IgD-negative memory B cell (primary cell): ENCODE results near the gene ASXL1. TPM values are rescaled to one million over a fixed set of nuclear protein-coding genes. Genes with fewer than 3 reads are reported as not detected.
"Not testable (repeated sequence)": the region's sequence is repeated elsewhere in the genome, so short reads cannot be mapped to it uniquely, and the experiment has no call there.

Experiments
- H3K27ac Mint-ChIP-seq, 3 donors: one replicate each; pipeline ENCODE4 v1.8.0; 2020 to 2022; ENCODE audit warnings: mild to moderate bottlenecking in 3 of 3, mixed read lengths in 3 of 3, moderate library complexity in 1 of 3
- H3K27me3 Mint-ChIP-seq: one replicate; pipeline ENCODE4 v1.8.0; 2021; ENCODE audit warnings: mixed read lengths
- H3K36me3 Mint-ChIP-seq: one replicate; pipeline ENCODE4 v1.8.0; 2020; ENCODE audit warnings: mild to moderate bottlenecking, mixed read lengths
- H3K4me1 Mint-ChIP-seq, 3 donors: one replicate each; pipeline ENCODE4 v1.8.0; 2020 to 2022; ENCODE audit warnings: mixed read lengths in 3 of 3, mild to moderate bottlenecking in 1 of 3
- H3K4me3 Mint-ChIP-seq, 4 donors: one replicate each; pipeline ENCODE4 v1.8.0; 2020 to 2022; ENCODE audit warnings: mild to moderate bottlenecking in 4 of 4, mixed read lengths in 4 of 4, moderate library complexity in 3 of 4
- H3K9me3 Mint-ChIP-seq, 3 donors: one replicate each; pipeline ENCODE4 v1.8.0; 2020 to 2021; ENCODE audit warnings: mixed read lengths in 3 of 3, mild to moderate bottlenecking in 1 of 3
- polyA plus RNA-seq: library from polyadenylated mRNA; unstranded; fragments of 300-500 nt; fragmentation: Illumina TruSeq; gene quantifications from one replicate; pipeline ENCODE4 v1.2.3, GENCODE V29; 2021

The ASXL1 gene
- polyA plus RNA-seq, 1 donor from 2014 or later = 24.5 TPM

- H3K36me3 Mint-ChIP-seq = no peaks in the 10 kb centered on the region
- H3K4me3 Mint-ChIP-seq = peak overlapping the region; percentile 8 to 95 (median 91)
- peaks cover 66 to 80% (median 79%) of the 10 kb centered on the region in 3 donors for H3K4me1 Mint-ChIP-seq
- peak overlapping the region; percentile 69 to 94 (median 89) for H3K27ac Mint-ChIP-seq
- H3K9me3 Mint-ChIP-seq = no peaks in the 10 kb centered on the region
- H3K27me3 Mint-ChIP-seq = no peaks in the 10 kb centered on the region
These were observed 5.4 kb downstream of the ASXL1 start for GRCh38 chr20:32363492-32363891.

- Mint-ChIP-seq H3K4me1 (peaks cover 67 to 85% (median 81%) of the 10 kb centered on the region in 3 donors), H3K9me3 (no peaks in the 10 kb centered on the region), H3K27me3 (no peaks in the 10 kb centered on the region), H3K4me3 (peak overlapping the region; percentile 3 to 75 (median 4)), H3K27ac (peak overlapping the region; percentile 33 to 68 (median 63)), H3K36me3 (no peaks in the 10 kb centered on the region)
These were observed 6.5 kb downstream of the ASXL1 start for GRCh38 chr20:32364554-32365208.

GRCh38 chr20:32365564-32365963, 7.4 kb downstream of the ASXL1 start:
- no peaks in the 10 kb centered on the region for H3K36me3 Mint-ChIP-seq
- H3K9me3 Mint-ChIP-seq = no peaks in the 10 kb centered on the region

GRCh38 chr20:32366380-32366779, 8.2 kb downstream of the ASXL1 start:
- H3K4me3 Mint-ChIP-seq = peak overlapping the region in 3 of 4 donors; percentile 1 to 41 (median 30)
- H3K27ac Mint-ChIP-seq = peak overlapping the region; percentile 18 to 68 (median 33)
- H3K27me3 Mint-ChIP-seq = no peaks in the 10 kb centered on the region
- peaks cover 56 to 71% (median 67%) of the 10 kb centered on the region in 3 donors for H3K4me1 Mint-ChIP-seq
- H3K36me3 Mint-ChIP-seq = no peaks in the 10 kb centered on the region
- H3K9me3 Mint-ChIP-seq = no peaks in the 10 kb centered on the region

More at GRCh38 chr20:32365564-32365963, 7.4 kb downstream of the ASXL1 start:
- Mint-ChIP-seq H3K27ac (peak overlapping the region; percentile 0 to 68 (median 33)), H3K4me3 (peak overlapping the region in 2 of 4 donors; percentile 6 to 75), H3K4me1 (peaks cover 58 to 76% (median 72%) of the 10 kb centered on the region in 3 donors), H3K27me3 (no peaks in the 10 kb centered on the region)

GRCh38 chr20:32368323-32368722, 10.2 kb downstream of the ASXL1 start:
- peak overlapping the region in 2 of 3 donors; percentile 72 to 75 for H3K27ac Mint-ChIP-seq

GRCh38 chr20:32368925-32369324, 10.8 kb downstream of the ASXL1 start:
- H3K36me3 Mint-ChIP-seq = no peaks in the 10 kb centered on the region
- no peaks in the 10 kb centered on the region for H3K9me3 Mint-ChIP-seq
- H3K4me3 Mint-ChIP-seq = peak overlapping the region in 3 of 4 donors; percentile 3 to 74 (median 31)
- H3K27me3 Mint-ChIP-seq = no peaks in the 10 kb centered on the region
- H3K4me1 Mint-ChIP-seq = peaks cover 42 to 53% (median 45%) of the 10 kb centered on the region in 3 donors
- peak overlapping the region; percentile 27 to 88 (median 72) for H3K27ac Mint-ChIP-seq

More at GRCh38 chr20:32368323-32368722, 10.2 kb downstream of the ASXL1 start:
- peak overlapping the region in 1 of 4 donors; percentile 83 for H3K4me3 Mint-ChIP-seq
- H3K9me3 Mint-ChIP-seq = no peaks in the 10 kb centered on the region
- peaks cover 47 to 59% (median 51%) of the 10 kb centered on the region in 3 donors for H3K4me1 Mint-ChIP-seq
- H3K27me3 Mint-ChIP-seq = no peaks in the 10 kb centered on the region
- H3K36me3 Mint-ChIP-seq = no peaks in the 10 kb centered on the region

GRCh38 chr20:32370897-32371296, 12.8 kb downstream of the ASXL1 start:
- peaks cover under 1% of the 10 kb centered on the region for H3K36me3 Mint-ChIP-seq
- no peak overlapping the region for H3K27ac Mint-ChIP-seq
- no peak overlapping the region for H3K4me3 Mint-ChIP-seq
- no peaks in the 10 kb centered on the region for H3K9me3 Mint-ChIP-seq
- H3K27me3 Mint-ChIP-seq = no peaks in the 10 kb centered on the region
- peaks cover 27 to 38% (median 29%) of the 10 kb centered on the region in 3 donors for H3K4me1 Mint-ChIP-seq

- peak overlapping the region in 1 of 3 donors; percentile 22 for H3K27ac Mint-ChIP-seq
- no peaks in the 10 kb centered on the region for H3K9me3 Mint-ChIP-seq
- no peaks in the 10 kb centered on the region for H3K27me3 Mint-ChIP-seq
- H3K4me1 Mint-ChIP-seq = peaks cover 0 to 3% (median 0%) of the 10 kb centered on the region in 3 donors
- H3K36me3 Mint-ChIP-seq = peaks cover 1% of the 10 kb centered on the region
- H3K4me3 Mint-ChIP-seq = no peak overlapping the region
These were observed 20.3 kb downstream of the ASXL1 start for GRCh38 chr20:32378461-32378860.

GRCh38 chr20:32380037-32380436, 21.9 kb downstream of the ASXL1 start:
- not testable (repeated sequence) for H3K9me3 Mint-ChIP-seq, H3K4me3 Mint-ChIP-seq, H3K27me3 Mint-ChIP-seq, H3K36me3 Mint-ChIP-seq
- peak overlapping the region in 1 of 3 donors; percentile 45 for H3K27ac Mint-ChIP-seq
- H3K4me1 Mint-ChIP-seq = peaks cover 7 to 13% (median 8%) of the 10 kb centered on the region in 3 donors

- H3K9me3 Mint-ChIP-seq = no peaks in the 10 kb centered on the region
- peaks cover 1% of the 10 kb centered on the region for H3K36me3 Mint-ChIP-seq
- H3K27ac Mint-ChIP-seq = peak overlapping the region in 1 of 3 donors; percentile 45
- H3K4me1 Mint-ChIP-seq = peaks cover 11 to 18% (median 13%) of the 10 kb centered on the region in 3 donors
- no peaks in the 10 kb centered on the region for H3K27me3 Mint-ChIP-seq
- H3K4me3 Mint-ChIP-seq = no peak overlapping the region
These were observed 22.6 kb downstream of the ASXL1 start for GRCh38 chr20:32380745-32381144.

- Mint-ChIP-seq H3K27ac (no peak overlapping the region), H3K9me3 (no peaks in the 10 kb centered on the region), H3K4me3 (no peak overlapping the region), H3K4me1 (peaks cover 15 to 26% (median 24%) of the 10 kb centered on the region in 3 donors), H3K27me3 (no peaks in the 10 kb centered on the region), H3K36me3 (no peaks in the 10 kb centered on the region)
These were observed 24.2 kb downstream of the ASXL1 start for GRCh38 chr20:32382102-32382950.

GRCh38 chr20:32383441-32383840, 25.3 kb downstream of the ASXL1 start:
- not testable (repeated sequence) for H3K27me3 Mint-ChIP-seq, H3K9me3 Mint-ChIP-seq, H3K4me3 Mint-ChIP-seq, H3K36me3 Mint-ChIP-seq
- Mint-ChIP-seq H3K27ac (peak overlapping the region; percentile 28 to 83 (median 81)), H3K4me1 (peaks cover 20 to 31% (median 29%) of the 10 kb centered on the region in 3 donors)

GRCh38 chr20:32385541-32385940, 27.4 kb downstream of the ASXL1 start:
- Mint-ChIP-seq H3K4me3 (peak overlapping the region in 1 of 4 donors; percentile 9), H3K27me3 (no peaks in the 10 kb centered on the region), H3K27ac (peak overlapping the region in 1 of 3 donors; percentile 60), H3K36me3 (no peaks in the 10 kb centered on the region), H3K4me1 (peaks cover 21 to 35% (median 30%) of the 10 kb centered on the region in 3 donors), H3K9me3 (no peaks in the 10 kb centered on the region)

- H3K4me3 Mint-ChIP-seq = no peak overlapping the region
- H3K4me1 Mint-ChIP-seq = peaks cover 25 to 35% (median 31%) of the 10 kb centered on the region in 3 donors
- no peaks in the 10 kb centered on the region for H3K36me3 Mint-ChIP-seq
- H3K27me3 Mint-ChIP-seq = no peaks in the 10 kb centered on the region
- peak overlapping the region in 1 of 3 donors; percentile 60 for H3K27ac Mint-ChIP-seq
- no peaks in the 10 kb centered on the region for H3K9me3 Mint-ChIP-seq
These were observed 28.0 kb downstream of the ASXL1 start for GRCh38 chr20:32386091-32386490.

- peak overlapping the region in 1 of 4 donors; percentile 4 for H3K4me3 Mint-ChIP-seq
- no peaks in the 10 kb centered on the region for H3K9me3 Mint-ChIP-seq
- no peaks in the 10 kb centered on the region for H3K36me3 Mint-ChIP-seq
- H3K4me1 Mint-ChIP-seq = peaks cover 27 to 35% (median 34%) of the 10 kb centered on the region in 3 donors
- H3K27ac Mint-ChIP-seq = peak overlapping the region in 1 of 3 donors; percentile 29
- H3K27me3 Mint-ChIP-seq = no peaks in the 10 kb centered on the region
These were observed 29.1 kb downstream of the ASXL1 start for GRCh38 chr20:32387252-32387651.
